Activated CD4-positive, alpha-beta T cell treated with anti-CD3 and anti-CD28 coated beads, Interleukin-2, amount 10 ng/mL, durations not matched to agents 7 days and 5 days (primary cell): ENCODE data around the gene TOMM22. TPM values are rescaled to one million over a fixed set of nuclear protein-coding genes. Genes with fewer than 3 reads are reported as not detected.

ENCODE experiments used
- CTCF ChIA-PET: fragments of 350-600 bp; sonication (Branson Sonifier 250); formaldehyde crosslinking; loops from one replicate; lab custom pipeline; 2021; ENCODE audit warnings: antibody characterized with exemption; lab: Charles Lee
- POLR2A ChIA-PET: fragments of 350-600 bp; sonication (Branson Sonifier 250); formaldehyde crosslinking; loops from one replicate; lab custom pipeline; 2021; ENCODE audit warnings: antibody characterized with exemption; lab: Charles Lee
- DNase-seq: peaks from one replicate; pipeline ENCODE4 v3.0.0-alpha.2; 2020
- H3K27ac Mint-ChIP-seq: one replicate; pipeline ENCODE4 v1.8.0; 2021; ENCODE audit warnings: mild to moderate bottlenecking, moderate library complexity, mixed read lengths
- H3K27me3 Mint-ChIP-seq: one replicate; pipeline ENCODE4 v1.8.0; 2021; ENCODE audit warnings: mixed read lengths
- H3K36me3 Mint-ChIP-seq: one replicate; pipeline ENCODE4 v1.8.0; 2021; ENCODE audit warnings: low read depth, mixed read lengths
- H3K4me1 Mint-ChIP-seq: one replicate; pipeline ENCODE4 v1.8.0; 2021; ENCODE audit warnings: mixed read lengths
- H3K4me3 Mint-ChIP-seq: one replicate; pipeline ENCODE4 v1.8.0; 2021; ENCODE audit warnings: mild to moderate bottlenecking, moderate library complexity, mixed read lengths
- H3K9me3 Mint-ChIP-seq: one replicate; pipeline ENCODE4 v1.8.0; 2021; ENCODE audit warnings: mixed read lengths
- total RNA-seq, 2 experiments: library from RNA; stranded (reverse); gene quantifications; one replicate each; pipeline ENCODE4 v1.2.3, GENCODE V29; 2021

Gene TOMM22
- total RNA-seq, 2 experiments from 2014 or later = 83.0 to 88.9 TPM

DNA sequence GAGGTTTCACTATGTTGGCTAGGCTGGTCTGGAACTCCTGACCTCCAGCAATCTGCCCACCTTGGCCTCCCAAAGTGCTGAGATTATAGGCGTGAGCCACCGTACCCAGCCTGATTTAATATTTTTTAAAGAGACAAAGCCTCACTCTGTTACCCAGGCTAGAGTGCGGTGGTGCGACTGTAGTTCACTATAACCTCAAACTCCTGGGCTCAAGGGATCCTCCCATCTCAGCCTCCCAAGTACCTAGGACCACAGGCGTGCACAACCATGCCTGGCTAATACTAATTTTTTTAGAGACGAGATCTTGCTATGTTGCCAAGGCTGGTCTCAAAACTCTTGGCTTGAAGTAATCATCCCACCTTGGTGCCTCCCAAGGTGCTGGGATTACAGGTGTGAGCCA lies 37.4 kb downstream of the TOMM22 start:
- CTCF ChIA-PET = interaction anchor here (0.6 kb wide), 1 partner anchor 1984 kb away, joined by 3 read pairs; no protein-coding TSS in a partner anchor
- H3K4me1 Mint-ChIP-seq = peaks cover 12% of the 10 kb centered on the region
- peaks cover 50% of the 10 kb centered on the region for H3K36me3 Mint-ChIP-seq
- DNase-seq = no peak
- no peaks in the 10 kb centered on the region for H3K27me3 Mint-ChIP-seq
- H3K9me3 Mint-ChIP-seq = no peaks in the 10 kb centered on the region
- H3K27ac Mint-ChIP-seq = no peak overlapping the region
- POLR2A ChIA-PET = no interaction called here
- H3K4me3 Mint-ChIP-seq = no peak overlapping the region

DNA sequence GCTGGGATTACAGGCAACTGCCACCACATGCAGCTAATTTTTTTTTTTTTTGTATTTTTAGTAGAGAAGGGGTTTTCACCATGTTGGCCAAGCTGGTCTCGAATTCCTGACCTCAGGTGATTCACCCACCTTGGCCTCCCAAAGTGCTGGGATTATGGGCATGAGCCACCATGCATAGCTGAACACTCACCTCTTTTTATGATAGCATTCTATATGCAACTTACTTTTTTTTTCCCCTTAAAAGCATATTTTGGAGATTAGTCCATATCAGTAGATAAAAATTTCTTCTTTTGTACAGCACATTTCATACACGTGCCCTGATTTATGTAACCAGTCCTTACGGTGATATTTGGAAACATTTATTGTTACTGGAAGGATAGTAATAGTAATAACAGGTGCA lies 38.6 kb downstream of the TOMM22 start:
- Mint-ChIP-seq H3K9me3 (no peaks in the 10 kb centered on the region), H3K27me3 (no peaks in the 10 kb centered on the region), H3K36me3 (peaks cover 57% of the 10 kb centered on the region), H3K4me1 (peaks cover 7% of the 10 kb centered on the region), H3K27ac (no peak overlapping the region), H3K4me3 (no peak overlapping the region)
- ChIA-PET CTCF (interaction anchor here (0.8 to 1.0 kb wide), 2 partner anchors 13 to 14 kb away, joined by 4 read pairs; no protein-coding TSS in a partner anchor), POLR2A (no interaction called here)
- no peak for DNase-seq

DNA sequence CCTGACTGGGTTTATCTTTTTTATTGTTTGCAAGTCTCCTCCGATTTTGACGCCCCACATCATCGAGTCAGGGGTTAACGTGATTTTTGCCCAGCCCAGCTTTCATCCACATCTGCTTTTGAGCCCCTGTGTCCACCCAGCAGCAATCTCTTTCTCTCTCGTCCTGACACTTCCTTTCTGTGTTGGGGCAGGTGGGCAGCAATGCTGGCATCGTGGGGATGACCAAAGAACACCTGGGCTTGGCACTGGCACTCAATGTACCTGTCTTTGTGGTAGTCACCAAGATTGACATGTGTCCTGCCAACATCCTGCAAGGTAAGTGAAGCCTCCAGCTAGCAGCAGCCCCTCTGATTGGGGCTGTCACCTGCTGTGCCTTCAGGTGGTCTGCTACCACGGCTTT lies 39.8 kb downstream of the TOMM22 start:
- POLR2A ChIA-PET = no interaction called here
- peaks cover 6% of the 10 kb centered on the region for H3K4me1 Mint-ChIP-seq

DNA sequence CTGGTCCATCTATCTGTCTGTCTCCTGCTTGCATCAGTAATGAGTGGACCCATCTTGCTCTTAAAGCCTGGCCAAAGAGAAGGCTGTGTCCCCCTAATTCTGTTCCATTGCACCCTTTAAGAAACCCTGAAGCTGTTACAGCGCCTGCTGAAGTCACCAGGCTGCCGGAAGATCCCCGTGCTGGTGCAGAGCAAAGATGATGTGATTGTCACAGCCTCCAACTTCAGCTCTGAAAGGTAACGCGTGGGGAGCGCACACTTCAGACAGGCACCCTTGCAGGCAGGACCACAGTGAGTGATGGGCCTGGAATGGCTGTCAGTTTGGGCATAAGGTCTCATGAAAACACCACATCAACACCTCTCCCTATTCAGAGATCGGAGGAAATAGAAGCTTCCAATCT lies 42.4 kb downstream of the TOMM22 start:
- H3K27ac Mint-ChIP-seq = no peak overlapping the region
- no peaks in the 10 kb centered on the region for H3K9me3 Mint-ChIP-seq
- ChIA-PET POLR2A (no interaction called here), CTCF (interaction anchor here (1.0 to 3.0 kb wide), 7 partner anchors 9 to 27 kb away, joined by 3 to 16 read pairs (median 9); partner anchors contain the start of gene GTPBP1)
- DNase-seq = no peak
- H3K4me1 Mint-ChIP-seq = peaks cover 10% of the 10 kb centered on the region
- peaks cover 64% of the 10 kb centered on the region for H3K36me3 Mint-ChIP-seq
- no peak overlapping the region for H3K4me3 Mint-ChIP-seq
- H3K27me3 Mint-ChIP-seq = no peaks in the 10 kb centered on the region

More for the DNA sequence above, 39.8 kb downstream of the TOMM22 start:
- no peak for DNase-seq
- Mint-ChIP-seq H3K36me3 (peaks cover 61% of the 10 kb centered on the region), H3K27me3 (no peaks in the 10 kb centered on the region), H3K9me3 (no peaks in the 10 kb centered on the region), H3K4me3 (no peak overlapping the region), H3K27ac (no peak overlapping the region)
- CTCF ChIA-PET = interaction anchor here (1.2 kb wide), 2 partner anchors 12 to 13 kb away, joined by 4 to 5 read pairs; no protein-coding TSS in a partner anchor

DNA sequence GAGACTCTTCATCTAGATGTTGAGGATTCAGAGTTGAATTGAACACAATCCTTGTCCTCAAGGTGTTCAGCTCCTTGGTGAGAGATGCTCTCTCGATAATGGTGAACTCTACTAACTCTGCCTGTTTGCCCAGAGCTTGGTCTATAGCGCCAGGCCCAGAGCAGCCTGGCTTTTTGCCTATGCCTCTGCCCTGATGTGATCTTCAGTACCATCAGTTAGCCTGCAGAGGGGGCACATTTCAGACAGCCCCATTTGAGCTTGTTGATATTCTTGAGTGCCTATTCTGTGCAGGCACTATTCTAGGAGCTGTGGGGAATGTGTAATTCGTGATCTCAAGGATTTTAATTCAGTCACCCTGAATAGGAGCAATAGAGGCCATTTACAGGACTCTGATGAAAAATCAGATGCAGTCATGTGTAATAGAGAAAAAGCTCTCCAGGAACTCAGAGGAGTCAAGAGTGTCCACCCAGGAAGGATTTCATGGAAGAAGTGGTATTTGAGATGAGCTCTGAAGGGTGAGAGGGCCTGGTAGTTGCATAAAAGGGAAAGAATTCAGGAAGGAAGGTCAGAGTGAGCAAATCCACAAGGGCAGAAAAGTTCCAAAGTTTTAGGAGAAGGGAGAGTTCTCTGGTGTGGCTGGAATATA lies 43.3 kb downstream of the TOMM22 start:
- Mint-ChIP-seq H3K4me3 (no peak overlapping the region), H3K27me3 (no peaks in the 10 kb centered on the region), H3K9me3 (no peaks in the 10 kb centered on the region), H3K36me3 (peaks cover 69% of the 10 kb centered on the region), H3K4me1 (peaks cover 10% of the 10 kb centered on the region), H3K27ac (no peak overlapping the region)
- ChIA-PET CTCF (interaction anchor here (0.8 to 3.0 kb wide), 10 partner anchors 10 to 34 kb away, joined by 3 to 16 read pairs (median 6); partner anchors contain the start of gene GTPBP1), POLR2A (interaction anchor here (0.6 to 1.2 kb wide), 3 partner anchors 8 to 25 kb away, joined by 3 to 7 read pairs (median 4); no protein-coding TSS in a partner anchor)
- peak; percentile 60 for DNase-seq

DNA sequence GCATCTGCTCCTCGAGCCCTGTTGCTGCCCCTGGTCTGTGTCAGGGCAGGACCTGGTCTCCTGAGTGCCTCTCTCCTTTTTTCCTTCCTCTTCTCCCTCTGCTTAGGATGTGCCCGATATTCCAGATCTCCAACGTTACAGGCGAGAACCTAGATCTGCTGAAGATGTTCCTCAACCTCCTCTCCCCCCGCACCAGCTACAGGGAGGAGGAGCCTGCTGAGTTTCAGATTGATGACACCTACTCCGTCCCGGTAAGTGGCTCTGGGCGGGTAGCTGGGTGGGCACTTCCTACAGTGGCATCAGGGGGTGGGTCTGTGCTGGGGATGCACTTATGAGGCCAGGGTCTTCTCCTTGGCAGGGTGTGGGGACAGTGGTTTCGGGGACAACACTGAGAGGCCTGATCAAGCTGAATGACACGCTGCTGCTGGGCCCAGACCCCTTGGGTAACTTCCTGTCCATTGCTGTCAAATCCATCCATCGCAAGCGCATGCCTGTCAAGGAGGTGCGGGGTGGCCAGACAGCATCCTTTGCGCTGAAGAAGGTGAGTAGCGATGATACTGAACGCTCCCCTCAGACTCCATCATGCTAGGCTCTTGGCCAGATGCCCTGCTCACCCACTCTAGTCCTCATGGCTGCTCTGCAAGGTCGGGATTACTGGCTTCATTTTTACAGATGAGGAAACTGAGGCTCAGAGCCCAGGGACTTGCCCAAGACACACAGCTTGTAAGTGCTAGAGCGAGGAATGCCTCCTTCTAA lies 44.3 kb downstream of the TOMM22 start:
- H3K9me3 Mint-ChIP-seq = no peaks in the 10 kb centered on the region
- H3K27ac Mint-ChIP-seq = no peak overlapping the region
- no peak for DNase-seq
- CTCF ChIA-PET = interaction anchor here (1.6 to 3.0 kb wide), 6 partner anchors 9 to 25 kb away, joined by 3 to 16 read pairs (median 9); partner anchors contain the start of gene GTPBP1
- peaks cover 8% of the 10 kb centered on the region for H3K4me1 Mint-ChIP-seq
- no peaks in the 10 kb centered on the region for H3K27me3 Mint-ChIP-seq
- peaks cover 77% of the 10 kb centered on the region for H3K36me3 Mint-ChIP-seq
- no peak overlapping the region for H3K4me3 Mint-ChIP-seq
- POLR2A ChIA-PET = interaction anchor here (0.6 to 0.9 kb wide), 2 partner anchors 9 to 26 kb away, joined by 3 to 7 read pairs; no protein-coding TSS in a partner anchor

DNA sequence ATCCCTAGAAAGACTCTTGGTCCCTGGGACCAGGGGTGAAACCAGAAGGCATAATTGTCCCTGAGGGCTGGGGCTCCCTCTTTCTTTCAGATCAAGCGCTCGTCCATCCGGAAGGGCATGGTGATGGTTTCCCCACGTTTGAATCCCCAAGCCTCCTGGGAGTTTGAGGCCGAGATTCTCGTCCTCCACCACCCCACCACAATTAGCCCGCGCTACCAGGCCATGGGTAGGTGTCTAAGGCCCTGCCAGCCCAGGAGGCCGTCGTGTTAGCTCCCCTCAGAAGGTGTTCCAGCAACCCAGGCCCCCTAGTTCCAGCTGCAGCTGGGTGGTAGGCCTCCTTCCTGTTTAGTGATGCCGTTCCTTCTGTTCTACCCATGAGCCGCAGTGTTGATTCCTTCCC lies 45.4 kb downstream of the TOMM22 start:
- no peak overlapping the region for H3K4me3 Mint-ChIP-seq
- DNase-seq = no peak
- H3K36me3 Mint-ChIP-seq = peaks cover 73% of the 10 kb centered on the region
- no peak overlapping the region for H3K27ac Mint-ChIP-seq
- H3K27me3 Mint-ChIP-seq = no peaks in the 10 kb centered on the region
- ChIA-PET CTCF (interaction anchor here (1.6 to 1.8 kb wide), 2 partner anchors 10 to 21 kb away, joined by 3 read pairs; partner anchors contain the start of gene GTPBP1), POLR2A (no interaction called here)
- H3K9me3 Mint-ChIP-seq = no peaks in the 10 kb centered on the region
- H3K4me1 Mint-ChIP-seq = peaks cover 8% of the 10 kb centered on the region

DNA sequence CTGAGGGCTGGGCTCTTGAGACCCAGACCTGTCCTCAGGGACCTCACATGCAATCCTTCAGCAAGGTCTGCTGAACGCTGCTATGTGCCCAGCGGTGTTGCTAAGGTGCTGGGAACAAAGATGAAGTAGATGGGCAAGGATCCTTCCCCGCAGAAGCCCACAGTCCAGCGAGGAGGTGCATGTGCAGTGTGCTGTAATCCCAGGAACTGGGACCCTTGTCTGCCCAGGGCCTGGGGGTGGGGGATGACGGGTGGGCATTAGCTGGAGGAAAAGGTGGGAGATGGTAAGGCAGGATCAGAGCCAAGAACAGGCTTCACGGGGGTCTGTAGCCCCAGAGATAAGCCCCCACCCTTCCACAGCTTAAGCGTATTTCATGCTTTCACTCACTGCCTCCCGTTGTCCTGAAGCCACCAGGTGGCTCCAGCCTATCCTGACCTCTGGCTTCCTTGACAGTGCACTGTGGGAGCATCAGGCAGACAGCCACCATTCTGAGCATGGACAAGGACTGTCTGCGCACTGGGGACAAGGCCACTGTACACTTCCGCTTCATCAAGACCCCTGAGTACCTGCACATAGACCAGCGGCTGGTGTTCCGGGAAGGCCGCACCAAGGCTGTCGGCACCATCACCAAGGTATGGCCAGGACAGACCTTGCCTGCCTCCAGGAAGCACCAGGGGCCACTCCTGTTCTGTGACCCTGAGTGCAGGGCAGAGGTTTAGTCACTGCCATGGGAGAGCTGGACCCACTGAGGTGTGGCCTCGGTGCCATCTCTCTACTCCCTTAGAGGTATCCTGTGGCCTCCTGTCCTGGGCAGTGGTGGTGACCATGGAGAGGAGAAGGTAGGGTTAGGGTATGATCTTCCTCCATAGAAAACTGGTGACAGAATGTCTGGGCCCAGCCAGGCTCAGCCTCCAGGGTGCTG lies 46.0 kb downstream of the TOMM22 start:
- POLR2A ChIA-PET = no interaction called here
- Mint-ChIP-seq H3K4me1 (peaks cover 8% of the 10 kb centered on the region), H3K27me3 (no peaks in the 10 kb centered on the region), H3K36me3 (peaks cover 68% of the 10 kb centered on the region), H3K27ac (no peak overlapping the region), H3K9me3 (no peaks in the 10 kb centered on the region), H3K4me3 (no peak overlapping the region)
- no peak for DNase-seq
- CTCF ChIA-PET = interaction anchor here (0.6 to 2.4 kb wide), 4 partner anchors 9 to 325 kb away, joined by 3 to 6 read pairs (median 3); partner anchors contain the start of gene GTPBP1

DNA sequence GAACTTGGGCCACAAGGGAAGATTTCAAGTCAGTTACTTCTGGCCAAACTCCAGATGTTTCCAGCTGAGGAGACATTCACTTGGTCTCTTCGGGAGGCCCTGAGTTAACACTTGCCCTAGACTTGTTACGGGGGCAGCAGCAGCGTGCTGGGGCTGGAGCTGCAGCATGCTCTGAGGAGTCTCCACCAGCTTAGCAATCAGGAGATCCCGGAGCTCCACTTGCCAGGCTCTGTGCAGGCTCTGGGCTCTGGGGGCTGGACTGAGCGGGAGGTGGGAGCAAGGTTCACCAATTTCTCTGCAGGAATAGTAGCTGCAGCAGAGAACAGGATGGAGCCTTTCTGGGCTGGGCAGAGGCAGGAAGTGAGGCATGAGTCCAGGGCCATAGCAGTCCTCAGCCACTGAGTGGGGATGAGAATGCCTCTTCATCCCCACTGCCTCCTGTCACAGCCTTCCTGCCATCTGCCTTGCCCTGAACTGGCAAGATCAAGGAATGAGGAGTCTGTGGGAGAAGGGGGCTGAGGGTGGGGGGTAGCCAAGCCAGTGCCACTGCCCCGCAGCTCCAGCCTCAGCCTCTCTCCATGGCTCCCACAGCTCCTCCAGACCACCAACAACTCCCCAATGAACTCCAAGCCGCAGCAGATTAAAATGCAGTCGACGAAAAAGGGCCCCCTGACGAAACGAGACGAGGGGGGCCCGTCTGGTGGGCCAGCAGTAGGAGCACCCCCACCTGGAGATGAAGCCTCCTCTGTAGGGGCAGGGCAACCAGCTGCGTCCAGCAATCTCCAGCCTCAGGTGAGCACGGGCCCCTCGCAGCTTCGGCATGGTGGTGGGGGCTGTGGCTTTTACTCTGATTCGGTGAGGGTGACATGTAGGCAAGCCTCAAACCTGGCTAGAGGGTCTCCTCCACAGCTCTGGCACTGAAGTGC lies 47.4 kb downstream of the TOMM22 start:
- POLR2A ChIA-PET = no interaction called here
- H3K4me1 Mint-ChIP-seq = peaks cover 15% of the 10 kb centered on the region
- no peaks in the 10 kb centered on the region for H3K9me3 Mint-ChIP-seq

DNA sequence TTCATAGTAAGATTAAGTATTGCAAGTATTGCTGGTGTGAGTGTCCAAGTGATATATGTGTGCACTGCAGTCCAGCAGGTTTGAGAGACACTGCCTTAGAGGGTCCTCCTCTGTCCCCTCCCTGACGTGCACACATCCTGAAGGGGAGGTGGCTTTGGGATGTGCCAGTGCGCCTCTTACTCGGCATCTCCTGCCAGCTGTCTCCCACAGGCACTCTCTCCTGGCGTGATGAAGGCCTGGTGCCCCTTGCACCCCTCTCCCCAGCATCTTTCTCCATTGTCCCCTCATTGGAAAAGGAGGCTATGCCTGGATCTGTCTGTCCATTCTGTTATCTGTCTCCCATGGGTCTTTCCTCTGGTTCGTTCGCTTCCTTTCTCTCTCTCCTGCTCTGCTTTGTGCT lies 48.2 kb downstream of the TOMM22 start:
- Mint-ChIP-seq H3K4me3 (no peak overlapping the region), H3K27ac (peak overlapping the region; percentile 63), H3K27me3 (no peaks in the 10 kb centered on the region), H3K36me3 (peaks cover 68% of the 10 kb centered on the region), H3K4me1 (peaks cover 23% of the 10 kb centered on the region), H3K9me3 (no peaks in the 10 kb centered on the region)
- DNase-seq = no peak
- CTCF ChIA-PET = interaction anchor here (1.2 to 2.4 kb wide), 3 partner anchors 10 to 24 kb away, joined by 3 to 6 read pairs (median 4); partner anchors contain the start of gene GTPBP1
- POLR2A ChIA-PET = no interaction called here

More for the DNA sequence above, 47.4 kb downstream of the TOMM22 start:
- peaks cover 69% of the 10 kb centered on the region for H3K36me3 Mint-ChIP-seq
- H3K4me3 Mint-ChIP-seq = no peak overlapping the region
- H3K27me3 Mint-ChIP-seq = no peaks in the 10 kb centered on the region
- CTCF ChIA-PET = interaction anchor here (0.6 to 2.4 kb wide), 4 partner anchors 11 to 324 kb away, joined by 3 to 6 read pairs (median 4); partner anchors contain the start of gene GTPBP1
- peak overlapping the region; percentile 41 for H3K27ac Mint-ChIP-seq
- DNase-seq = no peak

DNA sequence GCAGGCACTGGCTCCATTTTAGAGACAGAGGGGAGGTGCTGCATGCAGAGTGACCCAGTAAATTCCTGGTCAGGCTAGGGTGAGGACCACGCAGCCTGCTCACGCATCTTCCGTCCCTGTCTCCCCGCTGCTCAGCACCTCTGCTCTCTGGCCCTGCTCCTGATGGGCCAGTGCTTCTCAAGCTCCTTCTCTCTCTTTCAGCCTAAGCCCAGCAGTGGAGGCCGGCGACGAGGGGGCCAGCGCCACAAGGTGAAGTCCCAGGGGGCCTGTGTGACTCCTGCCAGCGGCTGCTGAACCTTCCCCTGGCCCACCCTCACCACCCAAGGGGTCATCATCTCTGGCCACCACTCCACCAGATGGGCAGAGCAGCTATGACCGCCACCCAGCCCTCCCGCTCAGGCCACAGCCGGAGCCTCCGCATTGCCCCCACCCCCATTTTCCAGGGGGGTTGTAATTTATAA lies 48.7 kb downstream of the TOMM22 start:
- Mint-ChIP-seq H3K27ac (peak overlapping the region; percentile 65), H3K9me3 (no peaks in the 10 kb centered on the region), H3K27me3 (no peaks in the 10 kb centered on the region), H3K36me3 (peaks cover 67% of the 10 kb centered on the region), H3K4me1 (peaks cover 25% of the 10 kb centered on the region), H3K4me3 (no peak overlapping the region)
- ChIA-PET POLR2A (interaction anchor here (0.6 kb wide), 1 partner anchor 453 kb away, joined by 3 read pairs; no protein-coding TSS in a partner anchor), CTCF (interaction anchor here (1.4 to 2.4 kb wide), 2 partner anchors 10 to 24 kb away, joined by 3 to 6 read pairs; partner anchors contain the start of gene GTPBP1)
- no peak for DNase-seq
